ENCODE data around the gene SACM1L.
A peak's percentile ranks its signal among the peaks of the same experiment; 100 is the strongest.

Gene SACM1L

DNA sequence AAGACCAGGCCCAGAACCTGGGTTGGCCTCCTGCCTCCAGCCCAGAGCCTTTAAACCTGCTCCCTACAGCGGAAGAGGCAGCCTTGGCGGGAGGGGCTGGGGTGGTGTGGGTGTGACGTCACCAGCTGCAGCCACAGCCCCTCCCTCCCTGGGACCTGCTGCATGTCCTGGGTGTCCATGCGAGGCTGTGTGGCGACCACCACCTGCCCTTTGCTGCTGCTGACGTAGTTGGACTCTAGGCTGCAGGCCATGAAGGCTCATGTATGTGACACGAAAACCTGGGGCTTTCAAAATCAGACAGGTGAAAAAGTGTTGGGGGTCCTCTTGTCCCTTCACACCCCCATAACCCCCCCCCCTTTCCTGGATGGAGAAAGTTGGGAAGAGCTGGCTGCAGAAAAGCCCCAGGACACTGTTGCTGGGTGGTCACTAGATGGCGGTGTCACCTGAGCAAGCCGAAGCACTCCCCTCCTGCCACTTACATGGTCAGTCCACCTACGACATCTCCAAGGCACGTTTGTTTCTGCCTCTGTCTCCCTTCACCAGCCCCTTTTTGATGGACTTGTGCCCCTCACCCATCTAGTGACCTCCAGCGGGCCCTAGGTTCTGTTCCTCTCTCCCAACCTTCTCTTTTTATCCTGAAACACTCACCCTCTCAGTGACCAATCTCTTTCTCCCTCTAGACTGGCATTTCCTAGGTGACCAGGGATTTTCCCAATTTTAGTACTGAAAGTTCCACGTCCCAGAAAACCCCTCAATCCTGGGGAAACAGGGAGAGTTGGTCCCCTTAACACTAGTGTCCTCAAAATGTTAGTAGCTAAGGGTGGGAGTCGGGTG, 71.9 kb downstream of the SACM1L start:
- no peaks in the 10 kb centered on the region for H3K36me3 ChIP-seq (ENCODE audit: control insufficient read depth, low read length)
- no peaks in the 10 kb centered on the region; the same call in 1 of the 2 replicates for H3K27me3 ChIP-seq (ENCODE audit: control insufficient read depth, low read length)
- no peaks in the 10 kb centered on the region for H4K20me1 ChIP-seq (ENCODE audit: control insufficient read depth, insufficient read depth, low read depth, low read length)

GRCh38 chr3:45761831-45762230, 72.6 kb downstream of the SACM1L start:
- Histone ChIP-seq H3K79me2 (ENCODE audit: control insufficient read depth, low read length) (no peaks in the 10 kb centered on the region), H3K9me3 (ENCODE audit: control insufficient read depth, insufficient read depth, low read length) (no peaks in the 10 kb centered on the region), H3K27ac (ENCODE audit: low read depth, low read length) (no peak overlapping the region), H3K4me1 (ENCODE audit: control insufficient read depth, low read length) (no peaks in the 10 kb centered on the region), H3K4me3 (ENCODE audit: low read length) (no peak overlapping the region), H3K27me3 (ENCODE audit: control insufficient read depth, low read length) (no peaks in the 10 kb centered on the region; the same call in 1 of the 2 replicates), H3K36me3 (ENCODE audit: control insufficient read depth, low read length) (no peaks in the 10 kb centered on the region), H4K20me1 (ENCODE audit: control insufficient read depth, insufficient read depth, low read depth, low read length) (no peaks in the 10 kb centered on the region), H3F3A (ENCODE audit: control insufficient read depth, insufficient read depth) (no peaks in the 10 kb centered on the region), H3K9me2 (replicated peaks; ENCODE audit: control insufficient read depth, low read length) (no peaks in the 10 kb centered on the region), H3K4me2 (ENCODE audit: low read length) (no peak overlapping the region)
- TF ChIP-seq EZH2phosphoT487 (IDR thresholded peaks at IDR 0.05; ENCODE audit: borderline replicate concordance, low read length): no peak
- TF ChIP-seq, protein P1, sequence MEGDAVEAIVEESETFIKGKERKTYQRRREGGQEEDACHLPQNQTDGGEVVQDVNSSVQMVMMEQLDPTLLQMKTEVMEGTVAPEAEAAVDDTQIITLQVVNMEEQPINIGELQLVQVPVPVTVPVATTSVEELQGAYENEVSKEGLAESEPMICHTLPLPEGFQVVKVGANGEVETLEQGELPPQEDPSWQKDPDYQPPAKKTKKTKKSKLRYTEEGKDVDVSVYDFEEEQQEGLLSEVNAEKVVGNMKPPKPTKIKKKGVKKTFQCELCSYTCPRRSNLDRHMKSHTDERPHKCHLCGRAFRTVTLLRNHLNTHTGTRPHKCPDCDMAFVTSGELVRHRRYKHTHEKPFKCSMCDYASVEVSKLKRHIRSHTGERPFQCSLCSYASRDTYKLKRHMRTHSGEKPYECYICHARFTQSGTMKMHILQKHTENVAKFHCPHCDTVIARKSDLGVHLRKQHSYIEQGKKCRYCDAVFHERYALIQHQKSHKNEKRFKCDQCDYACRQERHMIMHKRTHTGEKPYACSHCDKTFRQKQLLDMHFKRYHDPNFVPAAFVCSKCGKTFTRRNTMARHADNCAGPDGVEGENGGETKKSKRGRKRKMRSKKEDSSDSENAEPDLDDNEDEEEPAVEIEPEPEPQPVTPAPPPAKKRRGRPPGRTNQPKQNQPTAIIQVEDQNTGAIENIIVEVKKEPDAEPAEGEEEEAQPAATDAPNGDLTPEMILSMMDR (IDR thresholded peaks at IDR 0.05; ENCODE audit: low read depth, low read length, poor library complexity, severe bottlenecking): no peak

More for the DNA sequence above, 71.9 kb downstream of the SACM1L start:
- Histone ChIP-seq H3K9me3 (ENCODE audit: control insufficient read depth, insufficient read depth, low read length) (no peaks in the 10 kb centered on the region), H3K4me2 (ENCODE audit: low read length) (no peak overlapping the region), H3K4me3 (ENCODE audit: low read length) (no peak overlapping the region), H3F3A (ENCODE audit: control insufficient read depth, insufficient read depth) (no peaks in the 10 kb centered on the region), H3K79me2 (ENCODE audit: control insufficient read depth, low read length) (no peaks in the 10 kb centered on the region), H3K4me1 (ENCODE audit: control insufficient read depth, low read length) (no peaks in the 10 kb centered on the region), H3K9me2 (replicated peaks; ENCODE audit: control insufficient read depth, low read length) (no peaks in the 10 kb centered on the region), H3K27ac (ENCODE audit: low read depth, low read length) (no peak overlapping the region)
- TF ChIP-seq, protein P1 (IDR thresholded peaks at IDR 0.05; ENCODE audit: low read depth, low read length, poor library complexity, severe bottlenecking): peak; percentile 78
- TF ChIP-seq EZH2phosphoT487 (IDR thresholded peaks at IDR 0.05; ENCODE audit: borderline replicate concordance, low read length): no peak

- no peaks in the 10 kb centered on the region for H3F3A ChIP-seq (ENCODE audit: control insufficient read depth, insufficient read depth)
- H3K9me3 ChIP-seq (ENCODE audit: control insufficient read depth, insufficient read depth, low read length): no peaks in the 10 kb centered on the region
- H3K27me3 ChIP-seq (ENCODE audit: control insufficient read depth, low read length): no peaks in the 10 kb centered on the region; the same call in 1 of the 2 replicates
- H3K4me3 ChIP-seq (ENCODE audit: low read length): no peak overlapping the region
- no peaks in the 10 kb centered on the region for H3K79me2 ChIP-seq (ENCODE audit: control insufficient read depth, low read length)
- no peaks in the 10 kb centered on the region for H3K9me2 ChIP-seq (replicated peaks; ENCODE audit: control insufficient read depth, low read length)
- H3K4me2 ChIP-seq (ENCODE audit: low read length): no peak overlapping the region
- no peaks in the 10 kb centered on the region for H4K20me1 ChIP-seq (ENCODE audit: control insufficient read depth, insufficient read depth, low read depth, low read length)
- TF ChIP-seq, protein P1 (IDR thresholded peaks at IDR 0.05; ENCODE audit: low read depth, low read length, poor library complexity, severe bottlenecking): no peak
- no peak for TF ChIP-seq EZH2phosphoT487 (IDR thresholded peaks at IDR 0.05; ENCODE audit: borderline replicate concordance, low read length)
- H3K36me3 ChIP-seq (ENCODE audit: control insufficient read depth, low read length): no peaks in the 10 kb centered on the region
- H3K27ac ChIP-seq (ENCODE audit: low read depth, low read length): no peak overlapping the region
- no peaks in the 10 kb centered on the region for H3K4me1 ChIP-seq (ENCODE audit: control insufficient read depth, low read length)
Measured at GRCh38 chr3:45762647-45763302, 73.6 kb downstream of the SACM1L start.

All from DOHH2 (cell line).